Astrocyte of the cerebellum (primary cell): ENCODE data around the gene HAS3.

Experiments
- DNase-seq: peaks from one replicate; pipeline ENCODE4 v3.0.0-alpha.2; 2011; ENCODE audit warnings: low read depth
- H3K4me3 ChIP-seq: 2 replicates; pipeline ENCODE4 v1.5.1; 2011; ENCODE audit warnings: mild to moderate bottlenecking, low read depth, low read length, moderate library complexity
- in situ Hi-C: cut with HindIII; loops from 2 replicates; pipeline ENCODE4 v1.10.0; 2017; ENCODE audit warnings: low sequenced_read_pairs
- TF ChIP-seq, protein P1 (sequence below): IDR thresholded peaks from 2 replicates; pipeline ENCODE4 v1.5.1; 2012; ENCODE audit warnings: low read length, low read depth, moderate library complexity, mild to moderate bottlenecking; ENCODE audit errors: missing control alignments

The HAS3 gene

DNA sequence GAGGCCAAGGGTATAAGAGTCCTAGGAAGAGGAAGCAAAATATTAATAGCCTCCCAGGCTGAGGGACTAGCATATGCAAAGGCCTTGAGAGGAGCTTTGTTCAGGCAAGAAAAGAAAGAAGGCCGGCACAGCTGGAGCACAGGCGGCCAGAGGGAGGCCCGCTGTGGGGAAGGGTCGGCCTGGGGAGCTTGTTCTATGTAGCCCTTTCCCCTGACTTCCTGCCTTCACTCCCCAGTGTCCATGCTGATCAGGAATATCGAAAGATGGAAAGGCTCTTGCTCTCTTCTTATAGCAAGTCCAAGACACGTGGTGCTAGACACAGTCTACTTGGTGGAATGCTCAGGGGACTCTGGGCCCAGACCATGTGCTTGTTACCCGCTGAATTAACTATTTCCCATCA, 27.4 kb upstream of the HAS3 start:
- in situ Hi-C loops: no loop called here
- TF ChIP-seq, protein P1, sequence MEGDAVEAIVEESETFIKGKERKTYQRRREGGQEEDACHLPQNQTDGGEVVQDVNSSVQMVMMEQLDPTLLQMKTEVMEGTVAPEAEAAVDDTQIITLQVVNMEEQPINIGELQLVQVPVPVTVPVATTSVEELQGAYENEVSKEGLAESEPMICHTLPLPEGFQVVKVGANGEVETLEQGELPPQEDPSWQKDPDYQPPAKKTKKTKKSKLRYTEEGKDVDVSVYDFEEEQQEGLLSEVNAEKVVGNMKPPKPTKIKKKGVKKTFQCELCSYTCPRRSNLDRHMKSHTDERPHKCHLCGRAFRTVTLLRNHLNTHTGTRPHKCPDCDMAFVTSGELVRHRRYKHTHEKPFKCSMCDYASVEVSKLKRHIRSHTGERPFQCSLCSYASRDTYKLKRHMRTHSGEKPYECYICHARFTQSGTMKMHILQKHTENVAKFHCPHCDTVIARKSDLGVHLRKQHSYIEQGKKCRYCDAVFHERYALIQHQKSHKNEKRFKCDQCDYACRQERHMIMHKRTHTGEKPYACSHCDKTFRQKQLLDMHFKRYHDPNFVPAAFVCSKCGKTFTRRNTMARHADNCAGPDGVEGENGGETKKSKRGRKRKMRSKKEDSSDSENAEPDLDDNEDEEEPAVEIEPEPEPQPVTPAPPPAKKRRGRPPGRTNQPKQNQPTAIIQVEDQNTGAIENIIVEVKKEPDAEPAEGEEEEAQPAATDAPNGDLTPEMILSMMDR: no peak
- H3K4me3 ChIP-seq: no peak overlapping the region
- no peak for DNase-seq

DNA sequence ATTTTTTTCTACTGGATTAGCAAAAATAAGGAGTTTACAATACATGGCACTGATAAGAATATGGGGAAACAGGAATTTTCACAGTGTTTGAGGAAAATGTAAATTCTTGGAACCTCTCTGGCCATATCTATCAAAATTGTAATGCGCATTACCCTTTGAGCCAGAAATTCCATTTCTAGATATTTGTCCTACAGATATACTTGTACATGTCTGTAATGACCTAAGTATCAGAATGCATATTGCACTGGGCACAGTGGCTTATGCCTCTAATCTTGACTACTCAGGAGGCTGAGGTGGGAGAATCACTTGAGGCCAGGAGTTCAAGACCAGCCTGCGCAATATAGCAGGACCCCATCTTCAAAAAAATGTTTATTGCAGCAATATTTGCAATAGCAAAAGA, 25.8 kb upstream of the HAS3 start:
- TF ChIP-seq, protein P1: no peak
- in situ Hi-C loops: no loop called here
- DNase-seq: no peak
- no peak overlapping the region for H3K4me3 ChIP-seq

DNA sequence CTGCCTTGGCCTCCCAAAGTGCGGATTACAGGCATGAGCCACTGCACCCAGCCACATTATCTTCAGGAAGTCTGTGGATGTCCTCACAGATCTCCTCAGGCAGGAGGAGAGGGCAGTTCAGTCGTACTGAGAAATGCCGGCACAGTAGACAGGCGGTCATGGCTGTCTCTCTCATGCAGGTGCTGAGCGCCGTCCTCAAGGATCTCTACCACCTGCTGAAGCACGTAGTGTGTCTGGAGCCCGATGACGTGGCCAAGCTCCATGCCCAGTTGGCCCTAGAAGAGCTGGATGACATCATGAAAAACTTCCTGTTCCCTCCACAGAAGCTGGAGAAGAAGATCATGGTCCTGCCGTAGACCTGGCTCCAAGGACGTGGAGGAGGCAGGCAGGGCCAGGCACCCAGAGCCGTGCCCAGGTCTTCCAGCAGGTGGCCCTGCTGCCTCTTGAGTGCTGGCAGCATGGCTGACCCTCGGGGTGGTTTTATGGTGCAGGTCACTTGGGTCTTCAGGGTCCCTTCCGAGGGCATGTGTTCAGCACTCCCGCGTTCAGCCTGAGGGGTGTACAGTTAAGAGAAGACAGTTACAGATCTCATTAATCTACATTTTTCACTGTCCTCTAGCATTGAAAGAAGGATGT, 22.0 kb upstream of the HAS3 start:
- DNase-seq: no peak
- H3K4me3 ChIP-seq: no peak overlapping the region
- in situ Hi-C loops: no loop called here
- TF ChIP-seq, protein P1: no peak

DNA sequence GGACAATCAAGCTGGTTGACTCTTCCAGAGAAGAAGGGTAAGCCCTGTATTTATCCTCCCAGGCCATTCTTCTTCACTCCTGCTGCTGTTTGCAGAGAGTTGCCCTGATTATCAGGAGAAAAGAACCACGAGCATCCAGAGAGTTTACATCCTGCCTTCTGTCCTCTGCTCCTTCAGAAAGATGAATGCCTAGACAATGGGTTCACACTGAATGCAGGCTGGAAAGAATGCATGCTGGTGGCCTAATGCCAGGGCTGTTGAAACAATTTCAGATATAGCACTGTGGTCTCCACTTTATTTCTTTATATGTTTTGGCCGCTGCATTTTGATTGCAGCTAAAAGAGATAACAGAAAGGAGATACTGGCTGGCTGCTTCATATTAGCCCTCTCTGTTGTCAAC, 21.2 kb upstream of the HAS3 start:
- DNase-seq: no peak
- in situ Hi-C loops: no loop called here
- no peak overlapping the region for H3K4me3 ChIP-seq
- TF ChIP-seq, protein P1: no peak

DNA sequence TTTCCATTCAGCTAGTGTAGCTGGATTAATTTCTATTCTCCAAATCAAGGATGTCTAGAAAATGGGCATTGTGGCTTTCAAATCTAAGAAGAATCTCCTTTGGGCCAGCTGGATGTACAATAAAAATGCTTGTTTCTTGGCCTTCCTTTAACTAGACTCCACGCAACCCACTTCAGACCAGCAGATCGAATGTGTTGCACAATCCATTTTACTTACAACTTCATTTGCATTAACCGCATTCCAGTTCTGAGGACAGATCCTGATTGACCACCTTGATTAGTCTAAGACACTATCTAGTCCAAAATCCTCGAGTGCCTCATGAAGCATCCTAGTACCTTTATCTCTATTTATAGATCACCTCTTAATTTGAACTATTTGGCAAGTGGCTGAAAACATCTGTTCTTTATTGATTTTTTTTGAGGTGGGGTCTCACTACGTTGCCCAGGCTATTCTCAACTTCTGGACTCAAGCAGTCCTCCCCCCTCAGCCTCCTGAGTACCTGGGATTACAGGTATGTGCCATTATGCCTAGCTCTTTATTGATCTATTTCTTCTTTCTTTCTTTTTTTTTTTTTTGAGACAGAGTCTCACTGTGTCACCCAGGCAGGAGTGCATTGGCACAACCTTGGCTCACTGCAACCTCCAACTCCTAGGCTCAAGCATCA, 20.3 kb upstream of the HAS3 start:
- no peak overlapping the region for H3K4me3 ChIP-seq
- TF ChIP-seq, protein P1: no peak
- in situ Hi-C loops: loop anchor here (5.0 kb wide), 1 partner anchor 53 kb away; no protein-coding TSS in a partner anchor
- no peak for DNase-seq

DNA sequence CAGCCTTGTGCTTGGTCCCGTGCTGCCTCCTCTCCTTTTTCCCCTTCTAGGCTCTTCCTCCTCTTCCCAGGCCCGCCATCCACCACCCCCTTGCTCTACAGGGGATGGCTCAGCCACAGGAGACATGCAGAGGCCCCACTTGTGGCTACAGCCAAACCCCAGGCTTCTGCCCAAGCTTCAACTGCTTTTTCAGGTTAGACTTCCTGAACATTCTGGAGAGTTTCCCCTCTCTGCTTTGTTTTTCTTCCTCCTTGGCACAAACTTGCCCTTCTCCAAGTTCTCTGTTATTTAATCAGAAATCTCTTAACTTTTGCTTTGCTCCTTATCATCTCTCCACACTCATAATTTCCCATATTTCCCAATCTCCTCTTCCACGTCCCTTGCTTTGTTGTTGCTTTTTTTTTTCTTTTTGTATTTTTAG, 18.3 kb upstream of the HAS3 start:
- TF ChIP-seq, protein P1: no peak
- H3K4me3 ChIP-seq: no peak overlapping the region
- DNase-seq: no peak
- in situ Hi-C loops: loop anchor here (5.0 kb wide), 1 partner anchor 55 kb away; no protein-coding TSS in a partner anchor
